ENCODE results near the gene MPHOSPH6.
"Not testable (repeated sequence)": the region's sequence is repeated elsewhere in the genome, so short reads cannot be mapped to it uniquely, and the experiment has no call there.

The MPHOSPH6 gene, protein sequence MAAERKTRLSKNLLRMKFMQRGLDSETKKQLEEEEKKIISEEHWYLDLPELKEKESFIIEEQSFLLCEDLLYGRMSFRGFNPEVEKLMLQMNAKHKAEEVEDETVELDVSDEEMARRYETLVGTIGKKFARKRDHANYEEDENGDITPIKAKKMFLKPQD
- 10.9 to 18.7 (median 12.5) reads per million in 4 donors for total RNA-seq

DNA sequence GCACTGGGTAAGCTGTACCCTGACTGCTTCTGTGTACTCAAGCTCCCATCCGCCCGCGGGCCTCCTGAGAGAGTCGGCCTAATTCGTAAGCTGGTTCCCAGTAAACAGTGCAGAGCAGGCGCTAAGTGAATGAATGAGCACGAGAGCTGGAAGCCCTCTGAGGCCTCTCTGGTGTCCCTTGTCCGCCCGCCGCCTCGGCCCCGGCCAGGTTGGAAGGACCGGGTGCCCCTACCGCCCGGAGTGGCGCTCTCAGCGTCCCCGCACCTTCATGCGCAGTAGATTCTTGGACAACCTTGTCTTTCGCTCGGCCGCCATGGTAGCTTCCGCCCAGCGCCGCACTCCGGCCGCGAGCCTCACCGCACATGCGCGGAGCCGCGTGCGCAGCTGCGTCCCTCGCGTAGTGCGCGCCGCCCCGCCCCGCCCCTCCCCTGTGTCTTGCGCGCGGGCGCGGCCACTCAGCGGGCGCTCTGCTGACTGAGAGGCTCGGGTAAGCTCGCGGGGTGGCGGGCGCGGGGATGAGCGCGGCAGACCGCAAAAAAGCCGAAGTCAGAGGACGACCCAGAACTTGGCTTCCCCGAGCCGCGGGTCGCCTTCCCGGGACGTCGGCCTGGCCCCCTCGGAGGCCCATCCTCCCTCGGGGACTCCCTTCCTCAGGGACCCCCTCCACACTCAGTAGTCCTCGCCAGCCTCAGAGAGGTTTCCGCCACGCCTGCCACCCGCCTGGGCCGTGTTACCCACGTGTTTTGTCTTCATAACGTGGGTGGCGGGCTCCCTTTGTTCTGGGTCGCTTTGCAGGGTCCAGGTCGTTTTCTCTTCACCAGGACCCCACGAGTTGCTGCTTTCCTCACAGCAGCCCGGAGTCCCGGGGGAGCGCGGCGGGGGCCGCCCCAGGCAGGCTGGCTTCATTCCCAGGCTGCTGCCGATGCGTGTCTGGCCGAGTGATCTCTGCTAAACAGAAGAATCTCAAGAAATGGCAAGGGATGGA is at the start of gene MPHOSPH6:
Gene MPHOSPH6 (minus strand): TSS at position 364 of the 985 bp plus-strand sequence. CDS start 49 bp downstream, at position 315.
- peak; percentile 83 to 93 (median 86) for DNase-seq

DNA sequence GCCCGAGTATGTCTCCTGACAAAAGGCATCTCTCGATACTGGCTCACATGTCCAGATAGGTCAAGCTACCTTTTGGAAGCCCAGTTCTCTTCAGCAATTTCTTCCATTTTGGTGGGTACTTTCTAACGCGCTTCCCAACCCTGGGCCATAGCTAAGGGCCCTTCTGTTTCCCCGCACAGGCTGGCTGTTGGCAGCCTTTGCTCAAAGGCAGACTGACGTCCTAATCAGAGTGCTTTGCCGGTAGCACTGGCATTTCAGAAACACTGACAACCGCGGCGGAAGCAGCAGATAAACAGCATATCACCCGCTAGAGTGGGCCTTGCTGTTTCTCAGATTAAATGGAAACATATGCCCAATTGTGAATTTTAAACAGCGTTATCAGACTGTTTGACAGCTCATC is 49.3 kb upstream of the MPHOSPH6 start:
- no peak for DNase-seq

DNA sequence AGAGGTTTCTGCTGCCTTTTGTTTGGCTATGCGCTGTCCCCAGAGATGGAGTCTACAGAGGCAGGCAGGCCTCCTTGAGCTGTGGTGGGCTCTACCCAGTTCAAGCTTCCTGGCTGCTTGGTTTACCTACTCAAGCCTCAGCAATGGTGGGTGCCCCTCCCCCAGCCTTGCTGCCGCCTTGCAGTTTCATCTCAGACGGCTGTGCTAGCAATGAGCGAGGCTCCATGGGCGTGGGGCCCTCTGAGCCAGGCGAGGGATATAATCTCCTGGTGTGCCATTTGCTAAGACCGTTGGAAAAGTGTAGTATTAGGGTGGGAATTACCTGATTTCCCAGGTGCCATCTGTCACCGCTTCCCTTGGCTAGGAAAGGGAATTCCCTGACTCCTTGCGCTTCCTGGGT is 39.3 kb upstream of the MPHOSPH6 start:
- not testable (repeated sequence) for DNase-seq

DNA sequence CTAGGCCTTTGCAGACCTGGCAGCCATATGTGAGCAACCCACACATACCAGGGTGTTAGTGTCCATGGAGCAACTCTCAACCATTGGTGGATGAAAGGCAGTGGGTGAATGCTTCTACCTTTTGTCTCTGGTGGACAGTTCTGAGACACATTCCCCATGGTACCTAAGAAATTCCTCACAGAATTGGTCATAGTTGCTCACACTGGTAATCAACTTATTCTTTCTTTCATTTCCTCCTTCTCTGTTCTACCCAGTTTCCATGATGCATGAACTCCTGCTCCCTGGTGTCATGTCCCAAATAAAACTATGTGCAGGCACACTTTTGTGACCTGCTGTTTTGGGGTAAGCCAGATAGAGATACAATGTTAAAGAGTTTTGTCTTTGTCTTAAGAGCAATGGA is 33.2 kb upstream of the MPHOSPH6 start:
- DNase-seq: no peak

DNA sequence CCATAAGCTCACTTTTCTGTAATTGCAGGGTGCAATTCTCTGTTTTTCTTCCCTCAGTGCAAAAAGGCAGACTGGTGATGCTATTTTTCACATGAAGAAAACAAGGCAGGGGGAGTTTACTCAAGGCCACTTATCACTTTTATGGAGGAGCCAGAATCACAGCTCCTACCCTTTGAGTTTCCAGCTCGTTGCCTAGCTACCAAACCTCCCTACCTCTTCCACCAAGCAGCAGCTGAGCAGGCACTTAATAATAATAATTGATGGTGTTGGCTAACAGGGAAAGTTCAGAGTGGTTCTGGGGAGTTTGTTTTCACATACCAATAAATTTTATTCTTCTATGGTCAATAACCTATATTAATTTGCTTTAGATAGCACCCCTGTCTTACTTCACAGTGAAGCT is 31.9 kb upstream of the MPHOSPH6 start:
- no peak for DNase-seq

DNA sequence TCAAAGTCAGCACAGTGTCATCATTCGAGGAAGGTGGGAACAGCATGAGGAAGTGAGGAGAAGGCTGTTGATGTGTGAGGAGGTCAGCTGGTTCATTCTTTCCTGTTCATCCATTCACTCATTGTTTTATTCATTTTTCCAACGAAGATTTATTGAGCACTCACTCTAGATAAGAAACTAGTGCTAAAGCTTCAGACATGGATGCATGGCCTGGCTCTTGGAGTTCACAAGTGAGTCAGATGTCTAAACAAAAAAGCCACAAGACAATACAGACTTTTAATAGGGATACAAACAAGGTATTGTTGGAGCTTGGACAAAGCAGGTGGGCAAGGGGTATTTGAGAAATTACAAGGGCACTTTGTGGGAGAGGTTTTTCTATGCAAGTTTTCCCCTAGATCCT is 31.3 kb upstream of the MPHOSPH6 start:
- DNase-seq: no peak

DNA sequence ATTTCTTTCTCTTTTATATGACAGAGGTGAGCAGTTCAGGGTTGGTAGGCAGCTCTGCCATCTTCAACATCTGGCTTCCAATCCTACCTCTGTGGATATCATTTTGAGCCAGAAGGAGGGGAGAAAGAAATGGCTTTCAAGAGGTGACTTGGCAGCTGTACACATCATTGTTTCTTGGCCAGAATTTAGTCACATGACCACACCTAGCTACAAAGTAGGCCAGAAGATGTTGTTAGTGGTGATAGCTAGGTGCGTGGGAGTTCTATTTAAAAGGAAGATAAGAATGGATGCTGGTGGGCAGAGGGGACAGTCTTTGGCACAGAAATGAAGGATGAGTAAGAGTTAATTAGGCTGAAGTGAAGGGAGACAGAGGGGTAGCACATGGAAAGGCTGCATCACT is 29.2 kb upstream of the MPHOSPH6 start:
- no peak for DNase-seq

DNA sequence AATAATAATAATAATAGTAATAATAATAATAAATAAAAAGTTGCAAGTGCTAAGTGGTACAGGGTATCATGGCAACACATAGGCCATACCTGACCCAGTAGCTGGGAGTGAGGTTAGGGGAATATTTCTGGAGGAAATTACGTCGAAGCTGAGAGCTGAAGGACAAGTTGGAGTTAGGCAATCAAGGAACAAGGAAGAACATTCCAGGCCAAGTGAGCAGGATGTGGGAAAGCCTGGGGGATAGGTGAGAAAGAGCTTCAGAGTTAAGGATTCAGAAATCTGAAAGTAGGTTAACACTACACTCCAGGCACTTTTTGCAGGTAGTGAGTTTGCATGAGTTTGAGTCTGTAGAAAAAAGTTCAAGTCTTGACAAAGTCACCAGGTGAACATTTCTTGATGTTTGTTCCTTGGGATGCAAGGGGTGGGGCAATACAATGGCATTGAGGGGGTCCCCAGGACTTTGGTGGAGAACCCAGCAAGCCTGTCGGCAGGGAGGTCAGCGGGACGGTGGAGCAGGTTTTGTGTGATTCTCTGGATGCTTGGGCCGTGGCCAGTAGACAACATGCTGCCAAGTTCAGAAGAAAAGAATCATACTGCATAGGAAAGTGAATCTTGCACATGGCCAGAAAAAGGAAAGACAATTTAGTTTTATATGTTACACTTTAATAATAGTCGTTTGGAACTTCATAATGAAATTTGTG is 27.7 kb upstream of the MPHOSPH6 start:
- no peak for DNase-seq

DNA sequence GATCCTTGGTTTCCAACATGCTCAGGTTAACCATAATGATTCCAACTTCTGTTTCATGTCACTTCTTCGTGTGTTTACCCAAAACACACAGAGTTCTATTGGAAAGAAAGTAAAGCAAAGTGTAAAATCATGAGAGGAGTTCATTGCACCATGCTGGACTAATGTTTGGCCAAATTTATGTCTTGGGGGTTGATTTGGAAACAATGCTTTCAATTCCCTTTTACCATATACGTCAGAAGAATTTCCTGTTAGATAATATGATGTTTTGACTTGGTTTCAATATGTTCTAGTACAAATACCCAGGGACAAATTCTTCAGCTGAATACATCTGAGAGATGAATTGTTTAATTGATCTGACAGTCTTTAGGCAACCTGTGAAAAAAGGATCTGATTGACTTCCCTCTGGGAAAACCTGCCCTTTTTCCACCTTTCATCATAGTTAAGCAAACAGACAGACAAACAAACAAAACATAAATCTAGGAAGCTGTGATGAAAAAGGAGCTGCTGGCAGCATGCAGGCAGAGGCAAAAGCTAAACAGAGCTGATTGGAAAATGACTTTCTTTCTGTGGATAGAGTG is 26.0 kb upstream of the MPHOSPH6 start:
- no peak for DNase-seq

DNA sequence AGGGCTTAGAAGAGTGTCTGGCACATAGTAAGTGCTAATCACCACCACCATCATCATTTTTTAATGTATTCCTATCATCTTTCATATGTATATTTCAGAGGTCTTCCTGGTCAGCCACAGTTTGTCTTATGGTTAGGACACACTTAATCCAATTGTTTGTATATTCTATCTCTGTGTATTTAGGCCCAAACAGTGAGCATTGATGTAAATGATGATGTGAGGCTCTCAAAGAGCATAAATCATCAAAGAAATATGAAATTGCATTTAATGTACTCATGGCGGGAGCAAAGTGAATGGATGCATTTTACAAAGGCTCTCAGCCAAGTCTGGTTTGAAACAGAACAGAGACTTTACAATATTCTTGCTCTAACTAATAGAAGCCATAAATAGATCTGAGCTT is 24.1 kb upstream of the MPHOSPH6 start:
- DNase-seq: no peak

DNA sequence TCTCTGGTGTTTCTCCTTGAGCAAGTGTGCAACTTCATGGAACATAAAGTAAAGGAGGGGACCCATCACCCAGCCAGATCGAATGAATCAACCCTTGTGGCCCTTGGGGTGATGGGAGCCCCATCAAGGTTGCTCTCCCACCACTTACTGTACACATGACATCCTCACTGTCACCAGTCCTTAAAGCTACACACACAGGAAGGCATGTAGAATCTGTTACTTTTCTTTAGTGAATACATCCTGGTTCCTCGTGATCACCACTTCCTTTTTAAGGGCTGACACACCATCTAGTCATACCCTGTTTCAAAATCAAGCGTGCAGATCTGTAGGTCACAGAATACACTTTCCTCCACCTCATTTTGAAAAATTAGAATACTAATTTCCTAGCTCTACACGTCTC is 22.6 kb upstream of the MPHOSPH6 start:
- DNase-seq: peak in 1 of 5 donors; percentile 75

DNA sequence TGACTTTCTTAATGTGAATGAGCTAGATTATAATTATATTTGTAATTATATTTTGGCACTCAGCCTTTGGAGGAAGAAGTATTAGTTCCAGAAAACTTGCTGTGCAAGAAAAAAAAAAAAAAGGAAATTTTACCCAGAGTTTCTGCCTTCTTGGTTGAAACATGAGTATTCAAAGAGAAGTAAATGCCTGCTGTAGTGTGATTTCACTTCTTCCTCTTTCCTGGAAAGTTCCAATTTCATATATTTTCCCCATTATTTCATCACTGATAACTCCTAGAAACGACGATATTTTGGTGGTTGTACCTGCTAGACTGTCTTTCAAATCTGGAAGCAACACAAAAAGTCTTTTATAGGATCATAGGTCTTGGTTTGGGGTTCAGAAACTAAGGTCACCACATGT is 20.4 kb upstream of the MPHOSPH6 start:
- no peak for DNase-seq

DNA sequence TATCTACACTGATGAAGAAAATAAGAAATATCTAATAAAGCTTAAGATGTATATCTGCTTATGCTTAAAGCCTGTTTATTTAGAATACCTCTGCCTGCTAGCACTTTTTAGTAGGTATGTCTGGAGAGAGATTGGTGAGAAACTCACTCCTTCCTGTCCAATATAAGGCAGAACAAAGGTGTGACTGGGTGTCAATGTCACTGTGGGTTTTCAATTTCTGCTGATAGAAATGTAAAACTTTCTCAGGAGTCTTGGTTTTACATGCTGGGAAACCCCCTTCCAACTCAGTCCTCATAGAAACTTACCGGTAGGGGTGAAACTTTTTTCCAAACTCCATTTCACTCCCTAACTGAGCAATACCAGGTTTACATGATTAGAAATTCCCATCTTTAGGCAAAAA is 17.8 kb upstream of the MPHOSPH6 start:
- peak in 1 of 5 donors; percentile 7 for DNase-seq

DNA sequence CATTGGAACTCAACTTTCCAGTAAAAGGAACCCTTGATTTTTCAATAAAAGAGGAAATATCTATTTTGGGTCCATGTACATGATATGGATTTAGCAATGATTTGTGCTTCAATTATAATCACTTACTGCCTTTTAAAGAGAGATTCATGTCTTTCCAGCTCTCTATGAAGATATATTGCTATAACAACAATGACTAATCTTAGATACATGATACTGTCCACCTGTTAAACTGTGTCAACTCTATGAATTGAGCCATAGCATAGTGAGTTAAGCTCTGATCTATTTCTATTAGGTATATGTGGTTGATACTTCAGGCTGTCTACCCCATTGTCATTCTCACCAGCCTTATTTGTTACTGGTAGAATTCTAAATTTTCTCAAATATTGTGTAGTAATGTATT is 15.0 kb upstream of the MPHOSPH6 start:
- no peak for DNase-seq

DNA sequence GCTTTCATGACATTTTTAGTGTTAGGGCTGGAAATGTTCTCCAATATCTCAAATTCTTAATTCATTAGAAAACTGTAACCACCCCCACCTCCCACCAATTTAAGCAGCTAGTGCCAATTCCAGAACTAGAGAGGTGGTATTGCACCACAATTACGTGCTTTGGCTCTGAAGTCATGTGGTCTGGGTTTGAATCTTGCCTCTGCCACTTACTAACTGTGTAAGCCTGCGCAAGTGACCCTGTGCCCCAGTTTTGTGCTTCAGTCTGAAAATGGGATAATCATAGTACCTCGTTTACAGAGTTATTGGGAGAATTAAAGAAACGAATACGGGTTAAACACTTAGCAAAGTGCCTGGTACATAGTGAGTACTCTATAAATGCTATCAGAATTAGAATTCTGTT is 14.2 kb upstream of the MPHOSPH6 start:
- no peak for DNase-seq

DNA sequence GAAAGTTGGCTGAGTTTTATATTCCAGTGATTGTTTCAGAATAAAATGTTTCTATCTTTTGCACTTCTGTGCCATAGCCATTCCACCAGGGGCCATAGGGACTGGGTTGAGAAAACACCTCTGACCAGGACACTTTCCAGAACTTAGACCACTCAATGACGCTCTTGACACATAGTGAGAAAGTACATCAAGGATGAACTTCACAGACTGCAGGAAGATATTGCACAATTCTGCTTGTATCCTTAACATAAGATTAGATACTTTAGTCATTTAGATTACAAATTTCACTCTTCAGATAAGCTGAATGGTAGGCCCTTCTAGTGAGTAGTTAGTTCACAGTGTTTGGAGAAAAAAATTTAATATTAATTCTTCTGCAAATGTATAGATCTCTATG is 13.0 kb upstream of the MPHOSPH6 start:
- no peak for DNase-seq

DNA sequence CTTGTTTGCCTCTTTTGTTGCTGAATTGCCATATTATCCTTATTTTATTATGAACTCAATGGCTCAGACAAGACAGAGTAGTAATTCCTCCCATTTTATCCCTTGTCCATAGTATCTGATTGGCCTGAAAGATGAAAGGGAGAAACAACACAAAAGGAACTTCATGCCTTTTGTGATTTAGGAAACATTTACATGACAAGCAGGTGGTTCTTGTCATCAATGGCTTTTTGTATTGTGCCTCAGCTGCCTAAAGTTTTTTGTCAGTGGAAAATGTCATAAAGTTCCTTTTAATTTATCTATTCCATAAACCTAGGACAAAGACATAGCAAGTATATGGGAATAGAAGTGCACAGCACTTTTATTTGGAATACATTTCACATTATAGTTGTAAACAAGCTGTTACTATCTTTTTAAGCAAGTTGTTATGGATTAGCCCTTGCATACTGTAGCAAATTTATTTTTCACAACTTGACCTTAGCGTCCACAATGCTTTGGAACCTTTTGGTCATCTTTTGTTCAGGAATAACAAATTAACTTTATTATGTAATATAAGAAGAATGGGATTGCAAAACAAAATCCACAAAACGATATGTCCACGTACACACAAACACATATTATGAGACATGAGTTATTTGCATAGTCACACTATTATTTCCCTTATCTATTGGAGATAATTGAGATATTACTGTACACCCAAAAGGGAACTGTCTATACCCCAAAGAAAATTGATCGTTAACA is 12.4 kb upstream of the MPHOSPH6 start:
- DNase-seq: no peak

DNA sequence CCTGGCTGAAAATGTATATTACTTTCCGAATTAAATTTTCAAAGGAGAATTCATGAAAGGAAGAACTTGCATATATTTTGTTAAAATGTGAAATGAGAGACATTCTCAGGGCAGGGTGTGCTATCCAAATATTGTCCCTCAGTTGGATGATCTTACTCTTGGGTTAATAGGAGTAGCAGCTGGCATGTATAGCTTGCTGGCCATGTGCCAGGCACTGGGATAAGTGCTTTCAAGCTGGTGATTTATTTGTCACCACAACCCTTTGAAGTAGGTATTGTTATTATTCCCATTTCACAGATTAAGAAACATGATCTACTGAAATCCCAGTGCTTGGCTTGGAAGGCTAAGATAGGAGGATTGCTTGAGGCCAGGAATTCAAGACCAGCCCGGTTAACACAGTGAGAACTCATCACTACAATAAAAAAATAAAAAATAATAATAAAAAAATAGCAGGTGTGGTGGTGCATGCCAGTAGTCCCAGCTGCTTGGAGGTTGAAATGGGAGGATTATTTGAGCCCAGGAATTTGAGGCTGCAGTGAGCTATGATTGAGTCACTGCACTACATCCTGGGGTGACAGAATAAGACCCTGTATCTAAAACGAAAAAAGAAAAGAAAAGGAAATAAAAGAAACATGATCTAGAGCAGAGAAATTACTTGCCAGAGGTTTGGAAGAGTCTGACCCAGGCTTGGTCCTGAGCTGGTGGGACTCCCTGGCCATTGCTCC is 11.6 kb upstream of the MPHOSPH6 start:
- DNase-seq: no peak

DNA sequence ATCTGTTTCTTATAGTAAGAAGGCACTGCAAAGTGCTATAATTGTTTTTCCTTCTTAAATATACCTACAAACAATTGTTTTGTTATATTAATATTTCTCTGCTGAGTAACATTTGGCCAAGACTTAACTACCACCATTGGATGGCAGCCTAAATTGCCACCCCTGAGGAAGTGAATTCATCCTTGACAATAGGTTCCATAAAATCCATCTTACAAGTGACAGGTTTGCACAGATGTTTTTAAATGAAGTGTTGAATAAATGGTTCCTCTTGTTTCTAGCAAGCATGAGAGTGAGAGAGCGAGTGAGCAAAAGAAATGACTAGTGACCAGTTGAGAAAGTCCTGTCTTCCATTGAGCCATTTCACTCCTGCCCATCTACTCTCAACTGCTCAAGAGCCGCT is 8.3 kb upstream of the MPHOSPH6 start:
- no peak for DNase-seq

DNA sequence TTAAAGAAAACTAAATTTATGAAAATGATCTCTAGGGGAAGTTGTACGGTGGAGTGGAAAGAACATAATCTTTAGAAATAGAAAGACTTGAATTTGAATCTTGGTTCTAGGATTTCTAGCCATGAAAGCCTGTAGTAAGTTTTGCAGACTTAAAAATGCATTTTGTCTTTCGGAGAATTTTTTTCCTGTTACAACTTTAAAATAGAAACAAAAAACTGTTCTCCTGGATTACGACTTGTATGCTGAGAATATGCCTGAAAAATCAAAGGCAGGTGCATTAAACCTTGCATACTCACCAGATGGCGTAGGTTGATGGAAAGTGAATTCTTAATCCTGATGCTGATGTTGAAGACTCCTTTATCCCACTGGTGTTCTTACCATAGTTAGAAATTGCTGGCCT is 7.5 kb upstream of the MPHOSPH6 start:
- no peak for DNase-seq

DNA sequence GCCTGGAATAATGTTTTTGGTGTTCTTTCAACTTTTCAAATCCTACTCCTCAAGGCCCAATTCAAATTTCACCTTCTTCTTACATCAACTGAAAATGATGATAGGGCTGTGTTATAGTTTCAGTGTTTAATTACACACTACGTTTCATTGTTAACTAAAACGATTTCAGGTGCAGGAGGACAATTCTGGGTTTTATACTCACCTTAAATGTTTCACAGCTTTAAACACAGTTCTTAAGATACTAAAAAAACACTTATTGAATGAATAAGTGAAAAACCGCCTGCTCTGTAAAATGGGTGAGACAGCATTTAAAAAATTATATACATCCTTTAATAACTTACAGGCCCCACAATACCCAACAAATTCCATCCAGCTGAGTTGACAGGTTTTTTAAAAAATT is 6.2 kb upstream of the MPHOSPH6 start:
- DNase-seq: no peak

DNA sequence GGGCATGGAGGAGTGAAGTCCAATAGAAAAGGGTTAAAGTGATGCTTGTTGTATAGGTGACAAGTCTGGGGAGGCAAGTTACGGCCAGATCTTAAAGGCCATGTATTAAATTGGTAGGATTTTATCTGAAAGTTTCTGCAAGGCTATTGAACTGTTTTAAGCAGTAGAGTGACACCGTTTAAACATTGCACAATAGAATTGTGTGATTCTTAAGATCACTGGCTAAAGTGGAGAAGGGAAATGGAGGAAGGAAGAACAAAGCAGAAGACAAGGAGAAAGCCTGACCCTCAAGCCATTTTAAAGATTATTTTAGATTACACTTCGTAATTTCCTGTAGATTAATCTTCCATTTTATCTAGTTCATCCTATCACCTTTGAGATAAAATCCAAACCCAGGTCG is 5.6 kb upstream of the MPHOSPH6 start:
- DNase-seq: no peak

All from T-helper 1 cell (primary cell).